H1 (cell line): ENCODE results near the gene CDT1. TPM values are rescaled to one million over a fixed set of nuclear protein-coding genes. Genes with fewer than 3 reads are reported as not detected.

Experiments
- CTCF ChIA-PET: fragments of 300-600 bp; sonication (Branson Sonifier 250); formaldehyde crosslinking; loops from one replicate; lab custom pipeline; 2021; ENCODE audit not compliant: partially characterized antibody; lab: Charles Lee
- POLR2A ChIA-PET: fragments of 300-600 bp; sonication (Branson Sonifier 250); formaldehyde crosslinking; loops from one replicate; lab custom pipeline; 2021; ENCODE audit warnings: inconsistent platforms; ENCODE audit not compliant: partially characterized antibody; lab: Charles Lee
- DNase-seq, 2 experiments: peaks; one replicate each; pipeline versions ENCODE4 v3.0.0 to v3.0.0-alpha.2; 2010 to 2022; ENCODE audit warnings: low spot score in 2 of 2, low read depth in 1 of 2, mixed read lengths in 1 of 2
- FAIRE-seq: peaks from 2 replicates; lab custom pipeline; 2011; peaks lifted over from hg19 to GRCh38; lab: Jason Lieb, UNC
- H2AFZ ChIP-seq: 2 replicates; pipeline ENCODE4 v1.8.1; 2012; ENCODE audit warnings: low read length, inconsistent platforms
- H2AK5ac ChIP-seq: 2 replicates; pipeline ENCODE4 v1.6.1; 2013; ENCODE audit warnings: low read depth, low read length
- H2BK120ac ChIP-seq: replicated peaks from 2 replicates; pipeline ENCODE3; 2013; ENCODE audit warnings: low read depth, low read length, inconsistent platforms
- H2BK12ac ChIP-seq: 2 replicates; pipeline ENCODE4 v1.6.1; 2013; ENCODE audit warnings: low read depth, low read length
- H2BK15ac ChIP-seq: 2 replicates; pipeline ENCODE4 v1.6.1; 2013; ENCODE audit warnings: low read length
- H2BK20ac ChIP-seq: 2 replicates; pipeline ENCODE4 v1.6.1; 2013; ENCODE audit warnings: low read length
- H2BK5ac ChIP-seq: 2 replicates; pipeline ENCODE4 v1.6.1; 2013; ENCODE audit warnings: low read depth, low read length
- H3K14ac ChIP-seq: 2 replicates; pipeline ENCODE4 v1.6.1; 2013; ENCODE audit warnings: inconsistent platforms; ENCODE audit not compliant: insufficient read length
- H3K18ac ChIP-seq: 2 replicates; pipeline ENCODE4 v1.6.1; 2013; ENCODE audit warnings: low read length; ENCODE audit errors: extremely low read depth
- H3K23ac ChIP-seq: 2 replicates; pipeline ENCODE4 v1.6.1; 2013; ENCODE audit warnings: inconsistent platforms; ENCODE audit not compliant: insufficient read length
- H3K23me2 ChIP-seq: 2 replicates; pipeline ENCODE4 v1.6.1; 2013; ENCODE audit warnings: low read depth, low read length
- H3K27ac ChIP-seq: 2 replicates; pipeline ENCODE4 v1.6.1; 2011; ENCODE audit warnings: low read depth, low read length, inconsistent platforms
- H3K27me3 ChIP-seq, 4 experiments: replicated peaks in 1 of 4; 1 replicate in 1 of 4; 2 replicates in 3 of 4; pipeline versions ENCODE4 v1.6.1 to v1.8.1; 2011 to 2013; ENCODE audit warnings: low read length in 3 of 4, mild to moderate bottlenecking in 3 of 4, inconsistent platforms in 2 of 4, mixed read lengths in 2 of 4, moderate library complexity in 1 of 4; ENCODE audit not compliant: control insufficient read depth in 3 of 4, insufficient read depth in 3 of 4; ENCODE audit errors: extremely low read depth in 1 of 4
- H3K36me3 ChIP-seq, 4 experiments: 2 replicates each; pipeline versions ENCODE4 v1.6.1 to v1.8.1; 2011 to 2013; ENCODE audit warnings: mild to moderate bottlenecking in 4 of 4, low read length in 3 of 4, moderate library complexity in 2 of 4, control low read depth in 1 of 4, inconsistent platforms in 1 of 4; ENCODE audit not compliant: insufficient read depth in 4 of 4, control insufficient read depth in 2 of 4
- H3K4ac ChIP-seq: replicated peaks from 2 replicates; pipeline ENCODE3; 2013; ENCODE audit warnings: low read length, low read depth, mixed read lengths, inconsistent platforms; ENCODE audit not compliant: insufficient read length
- H3K4me1 ChIP-seq, 4 experiments: replicated peaks in 1 of 4; 1 replicate in 1 of 4; 2 replicates in 3 of 4; pipeline versions ENCODE4 v1.6.1 to v1.8.1; 2011 to 2013; ENCODE audit warnings: low read length in 3 of 4, inconsistent platforms in 2 of 4, mixed read lengths in 1 of 4; ENCODE audit not compliant: insufficient read depth in 4 of 4, control insufficient read depth in 3 of 4
- H3K4me2 ChIP-seq, 2 experiments: 2 replicates each; pipeline versions ENCODE4 v1.6.1 to v1.8.1; 2011 to 2013; ENCODE audit warnings: low read depth in 2 of 2, low read length in 2 of 2, control low read depth in 1 of 2, inconsistent platforms in 1 of 2, mild to moderate bottlenecking in 1 of 2; ENCODE audit not compliant: insufficient read depth in 1 of 2
- H3K4me3 ChIP-seq, 4 experiments: fragments of 200-600, 300-600 bp in 1 of 4; sonication (generic), shearing (Covaris generic), sonication (Bioruptor Twin) in 1 of 4; 2 replicates each; pipeline versions ENCODE4 v1.5.1 to v1.8.1; 2011 to 2016; ENCODE audit warnings: low read length in 4 of 4, low read depth in 3 of 4, control low read depth in 2 of 4, inconsistent platforms in 2 of 4, mild to moderate bottlenecking in 2 of 4, mixed read lengths in 1 of 4, moderate library complexity in 1 of 4; ENCODE audit not compliant: insufficient read depth in 2 of 4; ENCODE audit errors: extremely low read depth in 1 of 4
- H3K56ac ChIP-seq: replicated peaks from 2 replicates; pipeline ENCODE3; 2013; ENCODE audit warnings: low read depth, mild to moderate bottlenecking, mixed read lengths, low read length, inconsistent platforms; ENCODE audit not compliant: insufficient read length
- H3K79me1 ChIP-seq: 2 replicates; pipeline ENCODE4 v1.6.1; 2013; ENCODE audit warnings: low read depth, low read length, control low read depth
- H3K79me2 ChIP-seq, 2 experiments: 2 replicates each; pipeline versions ENCODE4 v1.6.1 to v1.8.1; 2012 to 2013; ENCODE audit warnings: low read length in 2 of 2, mild to moderate bottlenecking in 2 of 2, inconsistent platforms in 1 of 2; ENCODE audit not compliant: insufficient read depth in 2 of 2, control insufficient read depth in 1 of 2
- H3K9ac ChIP-seq, 4 experiments: replicated peaks in 1 of 4; 1 replicate in 1 of 4; 2 replicates in 3 of 4; pipeline versions ENCODE4 v1.6.1 to v1.8.1; 2011 to 2013; ENCODE audit warnings: low read depth in 3 of 4, low read length in 3 of 4, control low read depth in 2 of 4, mild to moderate bottlenecking in 2 of 4, moderate library complexity in 2 of 4, inconsistent platforms in 1 of 4; ENCODE audit errors: extremely low read depth in 1 of 4
- H3K9me3 ChIP-seq, 2 experiments: 2 replicates each; pipeline versions ENCODE4 v1.6.1 to v1.8.1; 2012 to 2013; ENCODE audit warnings: mild to moderate bottlenecking in 2 of 2, moderate library complexity in 2 of 2, control low read depth in 1 of 2, inconsistent platforms in 1 of 2, low read depth in 1 of 2, low read length in 1 of 2, mixed read lengths in 1 of 2; ENCODE audit not compliant: insufficient read depth in 2 of 2
- H4K20me1 ChIP-seq, 2 experiments: replicated peaks in 1 of 2; 2 replicates each; pipeline versions ENCODE3 to v1.8.1; 2011 to 2013; ENCODE audit warnings: inconsistent platforms in 2 of 2, low read length in 2 of 2, mild to moderate bottlenecking in 1 of 2; ENCODE audit not compliant: insufficient read depth in 2 of 2, control insufficient read depth in 1 of 2
- H4K5ac ChIP-seq: 2 replicates; pipeline ENCODE4 v1.6.1; 2013; ENCODE audit warnings: low read length, low read depth, mixed read lengths, inconsistent platforms; ENCODE audit not compliant: insufficient read length
- H4K8ac ChIP-seq: 2 replicates; pipeline ENCODE4 v1.8.0; 2013; ENCODE audit warnings: mild to moderate bottlenecking, moderate library complexity, low read length, inconsistent platforms; ENCODE audit not compliant: insufficient read depth; ENCODE audit errors: extremely low read depth
- H4K91ac ChIP-seq: replicated peaks from 2 replicates; pipeline ENCODE3; 2013; ENCODE audit warnings: low read length, mixed read lengths, inconsistent platforms; ENCODE audit not compliant: insufficient read length
- ASH2L ChIP-seq: fragments of 200-600, 300-600 bp; sonication (generic); IDR thresholded peaks from one replicate; pipeline ENCODE4 v1.7.1; 2017; ENCODE audit warnings: low read length
- CTCF ChIP-seq, 3 experiments: IDR thresholded peaks; 1 replicate in 2 of 3; 2 replicates in 1 of 3; pipeline versions ENCODE4 v1.5.1 to v1.6.1; 2011; ENCODE audit warnings: low read length in 3 of 3, mild to moderate bottlenecking in 3 of 3, inconsistent platforms in 2 of 3, low read depth in 1 of 3, moderate library complexity in 1 of 3; ENCODE audit not compliant: insufficient read depth in 1 of 3; ENCODE audit errors: control extremely low read depth in 1 of 3
- KDM4A ChIP-seq: IDR thresholded peaks from one replicate; pipeline ENCODE4 v1.7.1; 2012; ENCODE audit warnings: low read depth, mild to moderate bottlenecking, moderate library complexity, low read length, inconsistent platforms; ENCODE audit not compliant: severe bottlenecking
- KDM5A ChIP-seq: fragments of 200-600 bp; IDR thresholded peaks from 2 replicates; pipeline ENCODE4 v1.7.1; 2012; ENCODE audit warnings: mild to moderate bottlenecking, low read length, inconsistent platforms, mixed read lengths
- MAFK ChIP-seq: IDR thresholded peaks from 2 replicates; pipeline ENCODE4 v1.6.1; 2012; ENCODE audit warnings: low read depth, mild to moderate bottlenecking, improper control_type of control experiment, low read length
- NRF1 ChIP-seq: IDR thresholded peaks from 2 replicates; pipeline ENCODE4 v1.6.1; 2011; ENCODE audit warnings: mild to moderate bottlenecking, low read depth, low read length, improper control_type of control experiment
- RBBP5 ChIP-seq: IDR thresholded peaks from 2 replicates; pipeline ENCODE4 v1.7.1; 2012; ENCODE audit warnings: low read depth, mild to moderate bottlenecking, inconsistent platforms, low read length, moderate library complexity, borderline replicate concordance
- RXRA ChIP-seq: IDR thresholded peaks from 2 replicates; pipeline ENCODE4 v1.6.1; 2011; ENCODE audit warnings: low read depth, mild to moderate bottlenecking, low read length, moderate library complexity; ENCODE audit not compliant: insufficient read depth
- SIX5 ChIP-seq: IDR thresholded peaks from 2 replicates; pipeline ENCODE4 v1.6.1; 2011; ENCODE audit warnings: mild to moderate bottlenecking, low read depth, low read length
- TBP ChIP-seq: IDR thresholded peaks from 2 replicates; pipeline ENCODE4 v1.6.1; 2011; ENCODE audit warnings: low read depth, low read length, improper control_type of control experiment
- YY1 ChIP-seq: IDR thresholded peaks from 2 replicates; pipeline ENCODE4 v1.6.1; 2011; ENCODE audit warnings: low read depth, mild to moderate bottlenecking, low read length
- WGBS, 2 experiments: shearing (Covaris generic) in 1 of 2; methylation state at CpG; one replicate each; pipeline versions ENCODE4 v1.1.6 to v1.1.7; 2013 to 2015; ENCODE audit warnings: low lambda C conversion rate in 2 of 2, mixed read lengths in 2 of 2, inconsistent platforms in 1 of 2, low coverage in 1 of 2, missing lambda C conversion rate in 1 of 2; ENCODE audit not compliant: insufficient replicate concordance in 2 of 2, insufficient coverage in 1 of 2, insufficient read length in 1 of 2; ENCODE audit errors: extremely low coverage in 1 of 2, missing lambda C conversion rate in 1 of 2; 5-methylcytosine and 5-hydroxymethylcytosine counted together
- polyA plus RNA-seq, 7 experiments: library from polyadenylated mRNA; depleted of rRNA in 3 of 7; stranded (reverse) in 5 of 7; unstranded in 2 of 7; fragments of >200 nt in 5 of 7; fragments of 200-250 nt in 2 of 7; gene quantifications; 1 replicate in 5 of 7; 2 replicates in 1 of 7; 4 replicates in 1 of 7; pipeline versions ENCODE4 v1.2.1 to v1.2.3, GENCODE V29; 2011 to 2013; ENCODE audit warnings: missing spikeins in 2 of 7, mixed read lengths in 2 of 7
- total RNA-seq: library from RNA; stranded (reverse); fragmentation: NEBNext Ultra II Directional; extraction: Animal tissue kit (Norgen Biotek cat#: 25700); gene quantifications from 2 replicates; pipeline ENCODE4 v1.2.1, GENCODE V29; 2021

The CDT1 gene
- total and polyA plus RNA-seq, 2 of the 8 experiments (the other 6 are each of a cell fraction or from before 2014, with no cell fraction given): 76.7 to 95.4 TPM

- H4K20me1 ChIP-seq: peaks cover 4 to 10% of the 10 kb centered on the region in 2 experiments
- WGBS, 2 experiments: 84% methylated on average over 13 of the region's 13 CpGs; no CpG with 5 or more reads in 1 of the 2 experiments
- H3K4me1 ChIP-seq: peaks cover 0 to 5% (median 3%) of the 10 kb centered on the region in 4 experiments; a peak in 5 of 7 replicates
- DNase-seq (no peak), FAIRE-seq (no peak)
- H3K18ac ChIP-seq: no peak overlapping the region; the same call in 1 of the 2 replicates
- H3K14ac ChIP-seq: no peak overlapping the region
- H3K4me3 ChIP-seq: peak overlapping the region; percentile 51 to 91 (median 64)
- H3K23me2 ChIP-seq: peaks cover 2% of the 10 kb centered on the region
- H2BK5ac ChIP-seq: no peak overlapping the region; the same call in 1 of the 2 replicates
- no peak overlapping the region for H3K56ac ChIP-seq
- H3K4ac ChIP-seq: no peak overlapping the region
- H3K79me1 ChIP-seq: peaks cover 4% of the 10 kb centered on the region; the same call in 1 of the 2 replicates
- no peak overlapping the region for H2BK15ac ChIP-seq
- no peak overlapping the region for H2BK12ac ChIP-seq
- H3K27ac ChIP-seq: no peak overlapping the region
- peak overlapping the region; percentile 54; the same call in 1 of the 2 replicates for H4K8ac ChIP-seq
- peaks cover 0 to 12% of the 10 kb centered on the region in 2 experiments; a peak in 1 of 4 replicates for H3K79me2 ChIP-seq
- ChIA-PET CTCF (interaction anchor here (0.9 to 1.3 kb wide), 2 partner anchors 10 to 40 kb away, joined by 3 to 5 read pairs; no protein-coding TSS in a partner anchor), POLR2A (interaction anchor here (3.4 kb wide), 1 partner anchor 44 kb away, joined by 25 read pairs; the partner anchor contains the start of gene APRT)
- H3K27me3 ChIP-seq: no peaks in the 10 kb centered on the region
- H3K36me3 ChIP-seq: peaks cover 5 to 17% (median 13%) of the 10 kb centered on the region in 4 experiments
- H2AK5ac ChIP-seq: no peak overlapping the region
- H3K23ac ChIP-seq: no peak overlapping the region
- H2AFZ ChIP-seq: no peak overlapping the region
- H4K5ac ChIP-seq: no peak overlapping the region
- no peak overlapping the region for H2BK120ac ChIP-seq
- no peak overlapping the region for H4K91ac ChIP-seq
- H3K4me2 ChIP-seq: peak overlapping the region; percentile 49 to 83
- H3K9me3 ChIP-seq: peaks cover 0 to 5% of the 10 kb centered on the region in 2 experiments; a peak in 1 of 4 replicates
- H3K9ac ChIP-seq: no peak overlapping the region
- H2BK20ac ChIP-seq: no peak overlapping the region
- TF ChIP-seq CTCF (IDR thresholded peaks at IDR 0.05; ENCODE audit: control extremely low read depth in 1 of 3, insufficient read depth in 1 of 3, low read depth in 1 of 3, low read length in 3 of 3) (no peak), KDM4A (no peak), SIX5 (no peak), RXRA (no peak), YY1 (no peak), ASH2L (no peak), NRF1 (no peak), KDM5A (no peak), RBBP5 (0 out of 2 replicates have a peak, but pooled peaks have one; percentile 11), MAFK (no peak), TBP (no peak)
These were observed 52.1 kb downstream of the CDT1 start for GRCh38 chr16:88855736-88856121.
